GM20431 (cell line): ENCODE measurements around the gene RPL37A.

ENCODE experiments used
- in situ Hi-C: fragments of 300-500 bp; cut with MseI, MboI; formaldehyde crosslinking; loops from one replicate; pipeline ENCODE4 v1.15.0; 2020; ENCODE audit warnings: low sequenced_read_pairs; ENCODE audit not compliant: unreplicated experiment

Gene RPL37A

DNA sequence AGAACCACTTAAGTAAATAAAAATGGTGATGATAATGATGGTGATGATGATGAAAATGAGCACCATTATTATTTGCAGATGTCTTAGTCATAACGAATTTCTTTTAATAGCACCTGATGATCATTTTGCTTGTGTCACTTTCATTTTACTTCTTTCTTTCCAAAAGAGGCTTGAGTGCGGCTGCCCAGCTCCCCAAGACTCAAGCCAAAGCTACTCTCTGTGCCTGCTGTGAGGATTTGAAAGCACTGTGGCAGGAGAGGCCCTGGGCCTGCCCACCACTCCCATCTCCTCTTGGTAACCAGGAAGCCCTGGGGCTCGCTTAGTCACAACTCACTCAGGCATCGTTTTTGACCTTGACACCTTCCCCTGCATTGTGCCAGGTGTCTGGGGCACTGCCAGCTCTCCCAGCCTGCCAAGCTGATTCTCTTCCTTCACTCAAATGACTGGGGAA lies 41.2 kb downstream of the RPL37A start:
- in situ Hi-C loops = no loop called here

- in situ Hi-C loops = no loop called here
Observed at GRCh38 chr2:216540920-216541319, 42.3 kb downstream of the RPL37A start.

DNA sequence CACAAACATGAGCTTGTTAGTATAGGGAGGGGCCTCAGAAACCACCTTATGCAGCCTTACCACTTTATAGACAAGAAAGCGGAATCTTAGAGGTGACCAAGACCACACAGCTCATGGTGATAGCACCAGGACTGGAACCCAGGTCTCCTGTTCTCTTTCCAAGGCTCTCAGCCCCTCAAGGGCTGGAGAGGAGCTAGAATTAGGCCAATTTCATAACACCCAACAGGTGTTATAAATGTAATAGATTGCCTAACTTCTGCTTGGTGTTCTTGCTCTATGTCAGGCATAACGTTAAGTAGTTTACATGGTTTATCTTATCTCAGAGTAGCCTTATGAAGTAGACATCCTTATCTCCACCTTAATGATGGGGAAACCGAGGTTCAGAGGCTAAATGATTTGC lies 42.9 kb downstream of the RPL37A start:
- in situ Hi-C loops = no loop called here

- in situ Hi-C loops = no loop called here
Observed at GRCh38 chr2:216545359-216545758, 46.7 kb downstream of the RPL37A start.

GRCh38 chr2:216546241-216546640 lies 47.6 kb downstream of the RPL37A start:
- in situ Hi-C loops = no loop called here

GRCh38 chr2:216546641-216547403 lies 48.2 kb downstream of the RPL37A start:
- in situ Hi-C loops = no loop called here

DNA sequence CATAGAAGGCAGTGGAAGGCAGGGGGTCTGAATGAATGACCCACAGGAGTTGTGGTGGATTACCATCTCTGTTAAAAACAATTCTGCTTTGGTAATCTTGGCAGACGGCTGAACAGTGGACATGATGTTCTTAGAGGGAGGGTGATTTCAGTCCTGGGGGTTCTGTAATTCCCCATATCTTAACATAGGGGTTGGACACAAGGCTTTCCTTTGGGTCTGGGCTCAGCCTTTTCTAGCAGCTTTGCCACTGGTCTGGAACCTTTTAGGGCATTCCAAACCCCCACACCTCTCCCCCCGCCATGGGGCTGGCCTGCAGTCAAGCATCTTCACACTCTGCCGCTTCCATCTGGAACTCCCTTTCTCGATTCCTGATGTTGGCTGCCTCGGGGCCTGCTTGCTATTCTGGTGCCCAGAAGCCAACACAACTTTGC lies 50.3 kb downstream of the RPL37A start:
- in situ Hi-C loops = no loop called here

DNA sequence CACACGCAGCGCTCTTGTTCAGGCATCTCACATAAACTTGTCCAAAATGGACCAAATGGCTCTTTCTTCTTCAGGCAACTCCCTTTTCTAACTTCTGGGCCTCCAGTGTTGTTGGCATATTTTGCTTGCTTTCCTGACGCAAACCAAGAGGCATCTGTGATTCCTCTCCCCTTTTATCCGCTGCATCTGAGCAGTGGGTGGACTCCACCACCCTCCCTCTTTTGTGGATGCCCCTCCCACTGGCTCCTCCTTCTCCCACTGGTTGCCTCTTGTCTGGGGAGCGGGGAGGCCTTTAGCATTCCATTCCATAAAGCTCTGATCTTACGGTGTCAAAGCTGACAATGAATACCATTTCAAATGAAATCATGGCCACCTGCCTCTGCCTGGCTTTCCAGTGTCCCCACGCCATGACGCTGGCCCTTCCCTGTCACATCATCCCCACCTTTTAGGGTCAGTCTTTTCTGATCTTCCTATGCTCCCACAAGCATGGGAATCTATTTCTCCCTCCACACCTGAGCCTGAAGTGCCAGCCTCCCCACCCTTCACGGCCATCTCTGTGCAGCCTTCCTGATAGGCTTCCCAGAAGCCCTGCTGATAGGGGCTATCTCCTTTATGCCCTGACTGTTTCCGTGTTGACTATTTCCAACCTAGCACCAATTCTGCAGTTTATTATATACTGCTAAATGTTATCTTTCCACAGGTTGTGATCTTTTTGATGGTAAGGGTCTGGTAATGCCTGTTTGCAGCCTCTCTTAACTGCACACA lies 51.5 kb downstream of the RPL37A start:
- in situ Hi-C loops = no loop called here

DNA sequence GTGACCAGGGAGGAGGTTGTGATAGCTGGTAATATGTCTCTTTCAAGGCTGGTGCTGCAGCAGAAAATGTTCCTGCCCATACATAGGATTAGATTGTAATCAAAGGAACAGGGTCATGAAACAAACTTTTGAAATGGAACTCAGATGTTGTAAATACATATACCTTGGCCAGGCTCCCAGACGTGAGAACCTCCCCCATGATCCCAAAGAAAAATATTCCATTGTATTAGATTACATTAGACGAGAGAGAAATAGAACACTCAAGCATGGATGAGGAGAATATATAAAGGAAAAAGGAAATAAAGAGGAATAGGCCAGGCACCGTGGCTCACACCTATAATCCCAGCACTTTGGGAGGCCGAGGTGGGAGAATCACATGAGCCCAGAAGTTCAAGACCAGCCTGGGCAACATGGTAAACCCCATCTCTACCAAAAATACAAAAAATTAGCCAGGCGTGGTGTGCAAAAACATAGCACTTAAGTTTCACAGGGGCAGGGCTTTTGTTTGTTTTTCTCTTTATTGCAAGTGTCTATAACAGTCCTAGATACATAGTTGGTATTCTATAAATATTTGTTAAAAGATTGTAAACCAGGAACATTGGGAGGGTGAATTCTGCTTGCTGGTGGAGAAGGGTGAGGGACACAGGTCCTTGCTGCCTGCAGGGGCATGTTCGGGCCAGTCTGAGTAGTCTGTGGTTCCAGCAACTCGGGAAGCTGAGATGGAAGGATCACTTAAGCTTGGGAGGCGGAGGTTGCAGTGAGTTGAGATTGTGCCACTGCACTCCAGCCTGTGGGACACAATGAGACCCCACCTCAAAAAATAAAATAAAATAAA lies 52.8 kb downstream of the RPL37A start:
- in situ Hi-C loops = no loop called here

DNA sequence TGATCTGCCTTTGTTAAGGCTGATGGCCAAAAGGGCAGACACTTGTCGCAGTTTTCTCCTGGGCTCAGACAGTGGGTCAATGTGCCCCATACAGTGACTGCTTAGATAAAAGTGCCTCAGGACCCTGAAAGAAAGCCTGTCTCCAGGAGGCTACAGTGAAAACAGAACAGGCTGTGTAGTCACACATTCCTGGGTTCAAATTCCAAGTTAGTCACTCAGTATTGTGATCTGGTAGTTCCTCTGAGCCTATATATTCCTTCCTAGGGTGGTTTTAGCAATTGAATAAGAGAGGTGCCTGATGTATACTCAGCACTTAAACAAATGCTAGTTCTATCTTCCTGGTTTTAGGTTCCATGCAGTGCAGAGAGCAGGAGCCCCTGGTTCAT lies 54.4 kb downstream of the RPL37A start:
- in situ Hi-C loops = no loop called here
